HG03066 (cell line): ENCODE data around the gene TM7SF3.
A peak's percentile ranks its signal among the peaks of the same experiment; 100 is the strongest.

ENCODE experiments used
- ATAC-seq: cut with Tn5 transposase; IDR thresholded peaks from one replicate; pipeline ENCODE4 v1.9.1; 2021; ENCODE audit warnings: low read depth; ENCODE audit not compliant: unreplicated experiment

TM7SF3 gene

GRCh38 chr12:27015730-27016076 is 1.5 kb upstream of the TM7SF3 start:
- ATAC-seq = no peak

- no peak for ATAC-seq
These were observed 910 bp upstream of the TM7SF3 start for GRCh38 chr12:27014859-27015729.

- peak; percentile 26 for ATAC-seq
These were observed 536 bp downstream of the TM7SF3 start for GRCh38 chr12:27013611-27014084.

GRCh38 chr12:27012982-27013255 is 1.3 kb downstream of the TM7SF3 start:
- no peak for ATAC-seq

- no peak for ATAC-seq
These were observed 1.8 kb downstream of the TM7SF3 start for GRCh38 chr12:27012239-27012981.

- ATAC-seq = no peak
These were observed 4.3 kb downstream of the TM7SF3 start for GRCh38 chr12:27009881-27010301.

- no peak for ATAC-seq
These were observed 6.1 kb downstream of the TM7SF3 start for GRCh38 chr12:27008081-27008480.

- ATAC-seq = no peak
These were observed 7.3 kb downstream of the TM7SF3 start for GRCh38 chr12:27006797-27007467.

GRCh38 chr12:27005495-27005894 is 8.7 kb downstream of the TM7SF3 start:
- ATAC-seq = no peak

- no peak for ATAC-seq
These were observed 10.5 kb downstream of the TM7SF3 start for GRCh38 chr12:27003421-27004381.

GRCh38 chr12:27002141-27002540 is 12.0 kb downstream of the TM7SF3 start:
- no peak for ATAC-seq

GRCh38 chr12:27001663-27002062 is 12.5 kb downstream of the TM7SF3 start:
- ATAC-seq = no peak

GRCh38 chr12:27000961-27001360 is 13.2 kb downstream of the TM7SF3 start:
- no peak for ATAC-seq

GRCh38 chr12:26997003-26997402 is 17.2 kb downstream of the TM7SF3 start:
- ATAC-seq = no peak

- no peak for ATAC-seq
These were observed 18.5 kb downstream of the TM7SF3 start for GRCh38 chr12:26995706-26996105.

GRCh38 chr12:26994109-26994508 is 20.1 kb downstream of the TM7SF3 start:
- ATAC-seq = no peak

- no peak for ATAC-seq
These were observed 22.4 kb downstream of the TM7SF3 start for GRCh38 chr12:26991826-26992225.

- no peak for ATAC-seq
These were observed 24.3 kb downstream of the TM7SF3 start for GRCh38 chr12:26989873-26990272.

GRCh38 chr12:26988703-26989102 is 25.5 kb downstream of the TM7SF3 start:
- ATAC-seq = no peak
